SK-N-SH (cell line): ENCODE data around the gene IL31. TPM values are rescaled to one million over a fixed set of nuclear protein-coding genes. Genes with fewer than 3 reads are reported as not detected.

Experiments used
- CTCF ChIA-PET: fragments of 300-600, 350-600 bp; formaldehyde crosslinking; extraction: SDS; loops from one replicate; lab custom pipeline; 2021; lab: Yijun Ruan, JAX
- POLR2A ChIA-PET: fragments of 350-600 bp; sonication (Branson Sonifier 250); formaldehyde crosslinking; extraction: SDS; loops from one replicate; lab custom pipeline; 2020; ENCODE audit warnings: antibody characterized with exemption, inconsistent platforms; lab: Yijun Ruan, JAX
- DNase-seq: peaks from one replicate; pipeline ENCODE4 v3.0.0; 2012
- H2AFZ ChIP-seq: fragments of 200-600 bp; sonication (generic); 2 replicates; pipeline ENCODE4 v1.8.1; 2016; ENCODE audit warnings: antibody characterized with exemption, mild to moderate bottlenecking, low read depth
- H3F3A ChIP-seq: fragments of 200-600 bp; sonication (generic); replicated peaks from 2 replicates; pipeline ENCODE3; 2016; ENCODE audit warnings: antibody characterized with exemption, mild to moderate bottlenecking; ENCODE audit not compliant: insufficient read depth
- H3K27ac ChIP-seq, 2 experiments: fragments of 200-500 bp in 1 of 2; fragments of 200-600 bp in 1 of 2; sonication (Bioruptor generic) in 1 of 2; sonication (generic), shearing (Covaris generic) in 1 of 2; 2 replicates each; pipeline versions ENCODE4 v1.5.1 to v1.6.1; 2014 to 2016; ENCODE audit warnings: low read depth in 2 of 2, inconsistent platforms in 1 of 2, low read length in 1 of 2, mild to moderate bottlenecking in 1 of 2, mixed read lengths in 1 of 2
- H3K27me3 ChIP-seq: fragments of 200-600 bp; sonication (generic), shearing (Covaris generic); 2 replicates; pipeline ENCODE4 v1.6.1; 2016; ENCODE audit warnings: mixed run types; ENCODE audit not compliant: insufficient read depth
- H3K36me3 ChIP-seq, 2 experiments: fragments of 200-500 bp in 1 of 2; fragments of 200-600 bp in 1 of 2; sonication (Bioruptor generic) in 1 of 2; sonication (generic) in 1 of 2; replicated peaks in 1 of 2; 2 replicates each; pipeline versions ENCODE3 to v1.5.1; 2014 to 2016; ENCODE audit warnings: low read length in 1 of 2, mild to moderate bottlenecking in 1 of 2; ENCODE audit not compliant: insufficient read depth in 2 of 2, control insufficient read depth in 1 of 2
- H3K4me1 ChIP-seq, 2 experiments: fragments of 200-500 bp in 1 of 2; fragments of 200-600 bp in 1 of 2; sonication (Bioruptor generic) in 1 of 2; sonication (generic), shearing (Covaris generic) in 1 of 2; 2 replicates each; pipeline versions ENCODE4 v1.5.1 to v1.6.1; 2014 to 2016; ENCODE audit warnings: low read depth in 1 of 2, low read length in 1 of 2, mixed run types in 1 of 2; ENCODE audit not compliant: insufficient read depth in 2 of 2, control insufficient read depth in 1 of 2
- H3K4me2 ChIP-seq: fragments of 200-600 bp; sonication (generic), shearing (Covaris generic); 2 replicates; pipeline ENCODE4 v1.6.1; 2017; ENCODE audit warnings: mixed run types
- H3K4me3 ChIP-seq, 2 experiments: fragments of 200-500 bp in 1 of 2; fragments of 200-600 bp in 1 of 2; sonication (Bioruptor generic) in 1 of 2; sonication (generic), shearing (Covaris generic) in 1 of 2; 2 replicates each; pipeline versions ENCODE4 v1.5.1 to v1.8.1; 2014 to 2016; ENCODE audit warnings: low read depth in 2 of 2, inconsistent platforms in 1 of 2, low read length in 1 of 2, mild to moderate bottlenecking in 1 of 2, mixed read lengths in 1 of 2, moderate library complexity in 1 of 2
- H3K79me2 ChIP-seq: fragments of 200-600 bp; sonication (generic); 2 replicates; pipeline ENCODE4 v1.8.1; 2017; ENCODE audit warnings: mild to moderate bottlenecking; ENCODE audit not compliant: insufficient read depth
- H3K9ac ChIP-seq: fragments of 200-600 bp; sonication (generic); 2 replicates; pipeline ENCODE4 v1.6.1; 2017; ENCODE audit warnings: mixed run types
- H3K9me2 ChIP-seq: fragments of 200-600 bp; sonication (generic); 2 replicates; pipeline ENCODE4 v1.6.1; 2017; ENCODE audit warnings: mixed run types
- H3K9me3 ChIP-seq: fragments of 200-600 bp; sonication (generic); 2 replicates; pipeline ENCODE4 v1.6.1; 2017; ENCODE audit warnings: mixed run types, mild to moderate bottlenecking, moderate library complexity
- H4K20me1 ChIP-seq: fragments of 200-600 bp; sonication (generic); 2 replicates; pipeline ENCODE4 v1.6.1; 2017; ENCODE audit warnings: mild to moderate bottlenecking, mixed run types; ENCODE audit not compliant: insufficient read depth
- EP300 ChIP-seq, 2 experiments: IDR thresholded peaks; 2 replicates each; pipeline versions ENCODE4 v1.4.0 to v1.6.1; 2012; ENCODE audit warnings: borderline replicate concordance in 1 of 2, low read depth in 1 of 2, low read length in 1 of 2
- EZH2phosphoT487 ChIP-seq: fragments of 200-600 bp; sonication (generic); IDR thresholded peaks from 2 replicates; pipeline ENCODE4 v1.6.1; 2017; ENCODE audit warnings: low read depth, mixed run types, mild to moderate bottlenecking, antibody characterized with exemption, moderate library complexity, borderline replicate concordance
- FOSL2 ChIP-seq: IDR thresholded peaks from 2 replicates; pipeline ENCODE4 v1.4.0; 2012; ENCODE audit warnings: low read depth, mild to moderate bottlenecking, moderate library complexity, borderline replicate concordance
- FOXJ3 ChIP-seq: sonication (generic); formaldehyde crosslinking; IDR thresholded peaks from 2 replicates; pipeline ENCODE4 v1.5.1; 2020; ENCODE audit warnings: mild to moderate bottlenecking, missing genetic modification reagents
- POLR2AphosphoS5 ChIP-seq: IDR thresholded peaks from 2 replicates; pipeline ENCODE4 v1.6.1; 2012; ENCODE audit warnings: low read depth, low read length
- RAD21 ChIP-seq: IDR thresholded peaks from 2 replicates; pipeline ENCODE4 v1.6.1; 2012; ENCODE audit warnings: mild to moderate bottlenecking, low read length
- RXRA ChIP-seq: IDR thresholded peaks from 2 replicates; pipeline ENCODE4 v1.4.0; 2012; ENCODE audit warnings: low read depth, mild to moderate bottlenecking, borderline replicate concordance
- TAF1 ChIP-seq: IDR thresholded peaks from 2 replicates; pipeline ENCODE4 v1.6.1; 2012; ENCODE audit warnings: low read depth, mild to moderate bottlenecking, low read length, moderate library complexity, borderline replicate concordance
- TEAD4 ChIP-seq: IDR thresholded peaks from 2 replicates; pipeline ENCODE4 v1.4.0; 2012; ENCODE audit warnings: mild to moderate bottlenecking, borderline replicate concordance; ENCODE audit not compliant: insufficient read depth
- ZBTB33 ChIP-seq: IDR thresholded peaks from 2 replicates; pipeline ENCODE4 v1.4.0; 2012; ENCODE audit warnings: low read depth, borderline replicate concordance
- WGBS: methylation state at CpG from one replicate; pipeline ENCODE4 v1.1.6; 2017; ENCODE audit warnings: low lambda C conversion rate; 5-methylcytosine and 5-hydroxymethylcytosine counted together
- polyA plus RNA-seq, 3 experiments: library from polyadenylated mRNA; depleted of rRNA; stranded (reverse); fragments of >200 nt; gene quantifications; 2 replicates each; pipeline ENCODE4 v1.2.3, GENCODE V29; 2012
- TF ChIP-seq, protein P1 (sequence below): fragments of 150-350 bp; IDR thresholded peaks from 2 replicates; pipeline ENCODE4 v1.6.1; 2016; ENCODE audit warnings: mild to moderate bottlenecking, low read depth, low read length

Gene IL31
- polyA plus RNA-seq, 1 of the 3 experiments (the other 2 are of a cell fraction) = not detected

DNA sequence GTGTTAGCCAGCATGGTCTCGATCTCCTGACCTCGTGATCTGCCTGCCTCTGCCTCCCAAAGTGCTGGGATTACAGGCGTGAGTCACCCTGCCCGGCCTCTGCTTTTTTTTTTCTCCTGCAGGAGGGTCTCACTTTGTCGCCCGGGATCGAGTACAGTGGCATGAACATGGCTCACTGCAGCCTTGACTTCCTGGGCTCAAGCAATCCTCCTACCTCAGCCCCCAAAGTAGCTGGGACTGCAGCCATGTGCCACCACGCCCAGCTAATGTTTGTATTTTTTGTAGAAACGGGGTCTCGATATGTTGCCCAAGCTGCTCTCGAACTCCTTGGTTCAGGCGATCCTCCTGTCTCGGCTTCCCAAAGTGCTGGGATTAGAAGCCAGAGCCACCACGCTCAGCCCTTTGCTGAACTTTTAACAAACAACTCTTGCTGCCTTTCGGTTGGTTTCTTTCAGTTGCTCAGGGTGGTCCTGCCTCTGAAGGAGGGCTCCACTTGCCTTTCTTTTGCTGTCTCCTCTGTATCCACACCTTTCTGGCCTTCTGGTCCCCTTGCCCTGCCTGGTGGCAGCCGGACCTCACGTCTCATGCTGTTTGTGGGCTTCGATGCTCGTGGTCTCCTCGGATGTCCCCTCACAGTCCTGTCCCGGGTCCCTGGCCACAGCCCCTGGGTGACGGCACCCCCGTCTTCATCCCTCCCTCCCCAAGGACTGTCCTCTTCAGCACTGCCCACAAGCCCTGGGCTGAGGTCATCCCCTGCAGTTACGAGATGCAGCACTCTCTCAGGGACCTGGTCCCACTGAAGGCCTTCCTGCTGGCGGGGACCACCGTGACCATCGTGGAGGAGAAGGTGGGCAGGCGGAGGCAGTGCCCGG, 25.7 kb upstream of the IL31 start (continued):
- TF ChIP-seq ZBTB33 = no peak
- no peak for TF ChIP-seq FOXJ3
- no peak for TF ChIP-seq EP300 (IDR thresholded peaks at IDR 0.05; ENCODE audit: borderline replicate concordance in 1 of 2, low read depth in 1 of 2, low read length in 1 of 2)
- TF ChIP-seq EZH2phosphoT487 = no peak
- TF ChIP-seq RXRA = no peak
- TF ChIP-seq, all 33 proteins: peak for 0

DNA sequence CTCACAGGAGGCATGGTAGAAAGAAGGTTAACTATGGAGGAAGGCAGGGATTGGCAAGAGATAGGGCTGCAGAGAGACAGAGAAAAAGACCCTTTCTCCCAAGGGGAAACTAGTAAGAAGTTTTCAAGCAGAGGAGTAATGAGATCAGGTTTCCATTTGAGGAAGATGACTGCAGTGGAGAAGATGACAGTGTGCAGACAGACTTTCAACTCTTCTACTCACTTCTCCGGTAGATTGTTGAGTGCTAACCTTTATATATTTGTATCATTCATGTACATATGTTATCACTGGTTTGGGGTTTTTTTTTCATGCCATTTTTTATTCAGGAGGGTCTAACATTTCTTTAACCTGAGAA, 23.6 kb upstream of the IL31 start:
- no peak overlapping the region for H2AFZ ChIP-seq
- DNase-seq = no peak
- ChIA-PET CTCF (no interaction called here), POLR2A (no interaction called here)
- H4K20me1 ChIP-seq = no peaks in the 10 kb centered on the region
- no peaks in the 10 kb centered on the region for H3K79me2 ChIP-seq
- no peaks in the 10 kb centered on the region; the same call in 1 of the 2 replicates for H3K9me3 ChIP-seq
- H3K27me3 ChIP-seq = no peaks in the 10 kb centered on the region
- no peaks in the 10 kb centered on the region for H3F3A ChIP-seq
- no peaks in the 10 kb centered on the region for H3K9me2 ChIP-seq
- peaks cover 0 to 16% of the 10 kb centered on the region in 2 experiments; a peak in 2 of 4 replicates for H3K4me1 ChIP-seq
- no peak overlapping the region for H3K4me2 ChIP-seq
- no peak overlapping the region for H3K9ac ChIP-seq
- H3K4me3 ChIP-seq = no peak overlapping the region
- 65% methylated on average over 1 of the region's 1 CpG for WGBS
- TF ChIP-seq, protein P1, sequence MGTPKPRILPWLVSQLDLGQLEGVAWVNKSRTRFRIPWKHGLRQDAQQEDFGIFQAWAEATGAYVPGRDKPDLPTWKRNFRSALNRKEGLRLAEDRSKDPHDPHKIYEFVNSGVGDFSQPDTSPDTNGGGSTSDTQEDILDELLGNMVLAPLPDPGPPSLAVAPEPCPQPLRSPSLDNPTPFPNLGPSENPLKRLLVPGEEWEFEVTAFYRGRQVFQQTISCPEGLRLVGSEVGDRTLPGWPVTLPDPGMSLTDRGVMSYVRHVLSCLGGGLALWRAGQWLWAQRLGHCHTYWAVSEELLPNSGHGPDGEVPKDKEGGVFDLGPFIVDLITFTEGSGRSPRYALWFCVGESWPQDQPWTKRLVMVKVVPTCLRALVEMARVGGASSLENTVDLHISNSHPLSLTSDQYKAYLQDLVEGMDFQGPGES = no peak
- no peak for TF ChIP-seq RAD21
- no peak for TF ChIP-seq FOXJ3
- no peak for TF ChIP-seq POLR2AphosphoS5
- no peak for TF ChIP-seq FOSL2
- TF ChIP-seq TAF1 = no peak
- TF ChIP-seq TEAD4 = no peak
- TF ChIP-seq, all 33 proteins: peak for 0
- H3K27ac ChIP-seq = no peak overlapping the region
- H3K36me3 ChIP-seq = no peaks in the 10 kb centered on the region
